ENCODE results near the gene XPOT. TPM values are rescaled to one million over a fixed set of nuclear protein-coding genes. Genes with fewer than 3 reads are reported as not detected.
"Not testable (repeated sequence)": the region's sequence is repeated elsewhere in the genome, so short reads cannot be mapped to it uniquely, and the experiment has no call there.

The XPOT gene, protein sequence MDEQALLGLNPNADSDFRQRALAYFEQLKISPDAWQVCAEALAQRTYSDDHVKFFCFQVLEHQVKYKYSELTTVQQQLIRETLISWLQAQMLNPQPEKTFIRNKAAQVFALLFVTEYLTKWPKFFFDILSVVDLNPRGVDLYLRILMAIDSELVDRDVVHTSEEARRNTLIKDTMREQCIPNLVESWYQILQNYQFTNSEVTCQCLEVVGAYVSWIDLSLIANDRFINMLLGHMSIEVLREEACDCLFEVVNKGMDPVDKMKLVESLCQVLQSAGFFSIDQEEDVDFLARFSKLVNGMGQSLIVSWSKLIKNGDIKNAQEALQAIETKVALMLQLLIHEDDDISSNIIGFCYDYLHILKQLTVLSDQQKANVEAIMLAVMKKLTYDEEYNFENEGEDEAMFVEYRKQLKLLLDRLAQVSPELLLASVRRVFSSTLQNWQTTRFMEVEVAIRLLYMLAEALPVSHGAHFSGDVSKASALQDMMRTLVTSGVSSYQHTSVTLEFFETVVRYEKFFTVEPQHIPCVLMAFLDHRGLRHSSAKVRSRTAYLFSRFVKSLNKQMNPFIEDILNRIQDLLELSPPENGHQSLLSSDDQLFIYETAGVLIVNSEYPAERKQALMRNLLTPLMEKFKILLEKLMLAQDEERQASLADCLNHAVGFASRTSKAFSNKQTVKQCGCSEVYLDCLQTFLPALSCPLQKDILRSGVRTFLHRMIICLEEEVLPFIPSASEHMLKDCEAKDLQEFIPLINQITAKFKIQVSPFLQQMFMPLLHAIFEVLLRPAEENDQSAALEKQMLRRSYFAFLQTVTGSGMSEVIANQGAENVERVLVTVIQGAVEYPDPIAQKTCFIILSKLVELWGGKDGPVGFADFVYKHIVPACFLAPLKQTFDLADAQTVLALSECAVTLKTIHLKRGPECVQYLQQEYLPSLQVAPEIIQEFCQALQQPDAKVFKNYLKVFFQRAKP
- 10 to 100 TPM; 27.7 to 45.7 TPM for total RNA-seq

DNA sequence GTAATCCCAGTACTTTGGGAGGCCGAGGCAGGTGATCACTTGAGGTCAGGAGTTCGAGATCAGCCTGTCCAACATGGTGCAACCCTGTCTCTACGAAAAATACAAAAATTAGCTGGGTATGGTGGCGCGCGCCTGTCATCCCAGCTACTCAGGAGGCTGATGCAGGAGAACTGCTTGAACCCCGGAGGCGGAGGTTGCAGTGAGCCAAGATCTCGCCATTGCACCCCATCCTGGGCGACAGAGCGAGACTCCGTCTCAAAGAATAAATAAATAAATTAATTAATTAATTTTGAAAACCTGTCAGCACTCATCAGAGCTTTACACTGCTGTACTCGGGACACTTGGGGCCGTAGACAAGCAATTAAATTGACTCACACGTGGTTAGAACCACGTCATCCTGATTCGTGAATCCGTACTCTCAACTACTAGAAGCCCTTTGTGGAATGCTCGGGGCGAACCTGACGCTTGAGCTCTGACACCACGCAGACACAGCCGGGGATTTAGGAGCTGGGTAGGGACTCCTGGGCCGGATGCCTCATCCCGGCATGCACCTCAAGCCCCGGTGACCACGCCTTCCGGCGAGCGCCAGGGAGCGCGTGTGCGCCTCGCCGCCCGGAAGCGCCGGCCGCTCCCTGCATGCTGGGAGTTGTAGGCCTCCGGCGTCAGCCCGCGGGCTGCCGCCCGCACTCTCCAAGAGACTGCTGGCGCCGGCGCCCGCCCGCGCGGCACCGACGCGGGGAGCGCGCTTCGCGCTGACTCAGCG lies at the start of gene XPOT:
TSS of gene XPOT (plus strand) at position 686 of the 763 bp plus-strand sequence. CDS start 5,644 bp downstream, outside the sequence.
- peaks cover 35% of the 10 kb centered on the region for H3K4me1 ChIP-seq
- H3K36me3 ChIP-seq (replicated peaks in 1 of 2; ENCODE audit: insufficient read depth in 1 of 2, low read depth in 2 of 2) = no peaks in the 10 kb centered on the region
- intact Hi-C loops (cut with DNase I) = no loop called here
- H3K9me3 ChIP-seq = no peaks in the 10 kb centered on the region
- ATAC-seq = peak; percentile 95
- peak within 1 kb of the TSS; percentile 60 to 76 for H3K4me3 ChIP-seq
- WGBS, 2 donors = 11 to 33% methylated on average over 21 to 60 of the region's 60 CpGs
- peak within 1 kb of the TSS; percentile 97 to 99 (median 98) for H3K27ac ChIP-seq
- peak; percentile 95 to 96 (median 96) for DNase-seq
- peak in 2 of 3 donors; percentile 69 to 80 for TF ChIP-seq POLR2A (IDR thresholded peaks at IDR 0.05)
- TF ChIP-seq, protein P1, sequence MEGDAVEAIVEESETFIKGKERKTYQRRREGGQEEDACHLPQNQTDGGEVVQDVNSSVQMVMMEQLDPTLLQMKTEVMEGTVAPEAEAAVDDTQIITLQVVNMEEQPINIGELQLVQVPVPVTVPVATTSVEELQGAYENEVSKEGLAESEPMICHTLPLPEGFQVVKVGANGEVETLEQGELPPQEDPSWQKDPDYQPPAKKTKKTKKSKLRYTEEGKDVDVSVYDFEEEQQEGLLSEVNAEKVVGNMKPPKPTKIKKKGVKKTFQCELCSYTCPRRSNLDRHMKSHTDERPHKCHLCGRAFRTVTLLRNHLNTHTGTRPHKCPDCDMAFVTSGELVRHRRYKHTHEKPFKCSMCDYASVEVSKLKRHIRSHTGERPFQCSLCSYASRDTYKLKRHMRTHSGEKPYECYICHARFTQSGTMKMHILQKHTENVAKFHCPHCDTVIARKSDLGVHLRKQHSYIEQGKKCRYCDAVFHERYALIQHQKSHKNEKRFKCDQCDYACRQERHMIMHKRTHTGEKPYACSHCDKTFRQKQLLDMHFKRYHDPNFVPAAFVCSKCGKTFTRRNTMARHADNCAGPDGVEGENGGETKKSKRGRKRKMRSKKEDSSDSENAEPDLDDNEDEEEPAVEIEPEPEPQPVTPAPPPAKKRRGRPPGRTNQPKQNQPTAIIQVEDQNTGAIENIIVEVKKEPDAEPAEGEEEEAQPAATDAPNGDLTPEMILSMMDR (IDR thresholded peaks at IDR 0.05) = peak in 1 of 7 experiments; percentile 30
- H3K27me3 ChIP-seq = no peaks in the 10 kb centered on the region

DNA sequence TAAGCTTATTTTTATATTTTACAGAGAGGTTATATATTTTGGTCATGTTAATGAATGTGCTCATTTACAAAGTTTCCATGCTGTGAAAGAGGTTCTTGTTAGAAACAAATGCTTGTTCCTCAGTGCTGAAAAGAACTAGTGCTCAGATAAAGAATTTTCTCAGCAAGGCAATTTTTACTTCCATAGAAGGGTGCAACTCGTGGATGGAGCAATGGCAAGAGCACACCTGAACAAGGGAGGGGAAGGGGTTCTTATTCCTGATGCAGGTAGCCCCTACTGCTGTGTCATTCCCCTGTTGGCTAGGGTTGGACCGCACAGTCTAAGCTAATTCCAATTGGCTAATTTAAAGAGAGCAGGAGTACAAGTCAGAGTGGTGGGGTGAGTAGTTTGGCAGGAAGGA lies 48.0 kb upstream of the XPOT start:
- intact Hi-C loops (cut with DNase I); ATAC-seq; DNase-seq; H3K27ac ChIP-seq; H3K27me3 ChIP-seq; H3K4me1 ChIP-seq; H3K4me3 ChIP-seq; H3K9me3 ChIP-seq; H3K36me3 ChIP-seq (replicated peaks in 1 of 2; ENCODE audit: insufficient read depth in 1 of 2, low read depth in 2 of 2): not testable (repeated sequence)
- WGBS, 2 donors = 73 to 77% methylated on average over 2 of the region's 2 CpGs

DNA sequence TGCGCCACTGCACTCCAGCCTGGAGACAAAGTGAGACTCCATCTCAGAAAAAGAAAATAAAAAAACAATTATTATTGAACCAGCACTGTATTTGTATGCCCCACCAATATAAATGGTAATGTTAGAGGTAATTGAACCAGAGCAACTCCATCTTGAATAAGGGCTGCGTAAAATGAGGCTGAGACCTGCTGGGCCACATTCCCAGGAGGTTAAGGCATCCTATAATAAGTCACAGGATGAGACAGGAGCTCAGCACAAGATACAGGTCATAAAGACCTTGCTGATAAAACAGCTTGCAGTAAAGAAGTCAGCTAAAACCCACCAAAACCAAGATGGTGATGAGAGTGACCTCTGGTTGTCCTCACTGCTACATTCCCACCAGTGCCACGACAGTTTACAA lies 43.0 kb upstream of the XPOT start:
- H3K4me3 ChIP-seq; intact Hi-C loops (cut with DNase I); H3K27me3 ChIP-seq; H3K9me3 ChIP-seq; H3K4me1 ChIP-seq; DNase-seq; ATAC-seq; H3K36me3 ChIP-seq (replicated peaks in 1 of 2; ENCODE audit: insufficient read depth in 1 of 2, low read depth in 2 of 2); H3K27ac ChIP-seq: not testable (repeated sequence)
- WGBS, 2 donors = 80 to 92% methylated on average over 3 of the region's 3 CpGs

DNA sequence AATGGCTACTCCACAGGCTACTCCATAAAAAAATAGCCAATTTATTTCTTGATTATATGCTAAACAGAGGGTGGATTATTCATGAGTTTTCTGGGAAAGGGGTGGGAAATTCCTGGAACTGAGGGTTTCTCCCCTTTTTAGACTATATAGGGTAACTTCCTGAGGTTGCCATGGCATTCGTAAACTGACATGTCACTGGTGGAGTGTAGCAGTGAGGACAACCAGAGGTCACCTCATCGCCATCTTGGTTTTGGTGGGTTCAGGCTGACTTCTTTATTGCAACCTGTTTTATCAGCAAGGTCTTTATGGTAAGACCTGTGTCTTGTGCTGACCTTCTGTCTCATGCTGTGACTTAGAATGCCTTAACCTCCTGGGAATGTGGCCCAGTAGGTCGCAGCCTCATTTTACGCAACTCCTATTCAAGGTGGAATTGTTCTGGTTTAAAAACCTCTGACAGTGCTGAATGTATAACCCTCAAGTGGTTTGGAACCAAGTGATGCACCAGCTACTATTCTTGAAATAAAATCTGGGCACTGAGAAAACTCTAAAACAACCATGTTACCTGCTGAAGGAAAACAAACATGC lies 41.4 kb upstream of the XPOT start:
- no peak overlapping the region for H3K27ac ChIP-seq
- H3K27me3 ChIP-seq = no peaks in the 10 kb centered on the region
- intact Hi-C loops (cut with DNase I) = no loop called here
- H3K9me3 ChIP-seq = no peaks in the 10 kb centered on the region
- DNase-seq = no peak
- no peaks in the 10 kb centered on the region for H3K36me3 ChIP-seq (replicated peaks in 1 of 2; ENCODE audit: insufficient read depth in 1 of 2, low read depth in 2 of 2)
- H3K4me1 ChIP-seq = no peaks in the 10 kb centered on the region
- TF ChIP-seq, protein P1 (IDR thresholded peaks at IDR 0.05) = no peak
- no peak for TF ChIP-seq POLR2A (IDR thresholded peaks at IDR 0.05)
- no peak for ATAC-seq
- WGBS, 2 donors = 86 to 87% methylated on average over 4 of the region's 4 CpGs
- H3K4me3 ChIP-seq = no peak overlapping the region

DNA sequence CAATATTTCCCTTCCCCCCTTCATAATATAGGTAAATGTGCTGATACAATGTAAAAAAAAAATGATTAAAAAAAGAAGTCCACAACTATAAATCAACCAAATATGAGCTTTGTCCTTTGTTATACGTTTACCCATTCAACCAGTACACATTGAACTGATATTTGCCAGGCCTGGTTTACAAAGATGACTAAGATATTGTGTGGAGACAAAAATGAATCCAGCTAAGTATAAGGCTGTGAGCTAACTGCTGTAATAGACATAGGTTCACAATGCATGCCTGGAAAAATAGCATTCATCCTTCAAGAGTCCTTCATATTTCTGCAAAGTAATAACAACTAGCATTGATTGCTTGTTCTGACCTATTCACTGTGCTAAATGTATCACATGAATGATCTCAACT lies 20.5 kb upstream of the XPOT start:
- no peak for DNase-seq
- Histone ChIP-seq H3K27ac (no peak overlapping the region), H3K27me3 (no peaks in the 10 kb centered on the region), H3K4me1 (no peaks in the 10 kb centered on the region), H3K9me3 (no peaks in the 10 kb centered on the region), H3K36me3 (replicated peaks in 1 of 2; ENCODE audit: insufficient read depth in 1 of 2, low read depth in 2 of 2) (no peaks in the 10 kb centered on the region), H3K4me3 (no peak overlapping the region)
- TF ChIP-seq, protein P1 (IDR thresholded peaks at IDR 0.05) = no peak
- TF ChIP-seq POLR2A (IDR thresholded peaks at IDR 0.05) = no peak
- no peak for ATAC-seq
- intact Hi-C loops (cut with DNase I) = no loop called here
- WGBS, 2 donors = 79 to 84% methylated on average over 1 of the region's 1 CpG

All from body of pancreas (tissue), 4 donors.